Suprapubic skin (tissue), 3 donors: Measurements from ENCODE around the gene PROK2.

ENCODE experiments used
- CTCF ChIP-seq, 2 donors: fragments of 200-600 bp in 1 of 2; fragments of 450-650 bp in 1 of 2; sonication (generic) in 1 of 2; IDR thresholded peaks; one replicate each; pipeline ENCODE4 v1.5.1; 2016 to 2019; ENCODE audit warnings: antibody characterized with exemption in 2 of 2, mild to moderate bottlenecking in 1 of 2, moderate library complexity in 1 of 2
- POLR2A ChIP-seq, 2 donors: fragments of 450-650 bp; IDR thresholded peaks; one replicate each; pipeline ENCODE4 v1.6.1; 2017; ENCODE audit warnings: antibody characterized with exemption in 2 of 2, mild to moderate bottlenecking in 2 of 2, moderate library complexity in 2 of 2

GRCh38 chr3:71752831-71753700 lies 31.9 kb downstream of the PROK2 start:
- TF ChIP-seq POLR2A (IDR thresholded peaks at IDR 0.05) (no peak), CTCF (IDR thresholded peaks at IDR 0.05) (no peak)
